PFSK-1 (cell line): Measurements from ENCODE around the gene MTUS2.

Source experiments
- FOXP2 ChIP-seq: optimal IDR thresholded peaks from 2 replicates; pipeline ENCODE3; 2011; ENCODE audit warnings: borderline replicate concordance, control low read depth, inconsistent platforms; ENCODE audit not compliant: insufficient read depth; ENCODE audit errors: extremely low read length, extremely low read depth
- POLR2AphosphoS5 ChIP-seq: IDR thresholded peaks from 2 replicates; pipeline ENCODE4 v1.6.1; 2012; ENCODE audit warnings: low read depth, mild to moderate bottlenecking, control low read depth, low read length, moderate library complexity
- SIN3A ChIP-seq: IDR thresholded peaks from 2 replicates; pipeline ENCODE4 v1.6.1; 2012; ENCODE audit warnings: mild to moderate bottlenecking, low read length, moderate library complexity, borderline replicate concordance; ENCODE audit not compliant: insufficient read depth
- TAF1 ChIP-seq: IDR thresholded peaks from 2 replicates; pipeline ENCODE4 v1.6.1; 2012; ENCODE audit warnings: low read length, control low read depth, borderline replicate concordance; ENCODE audit not compliant: insufficient read depth
- TF ChIP-seq, protein P1 (sequence below), 2 experiments: IDR thresholded peaks; 2 replicates each; pipeline versions ENCODE4 v1.6.1 to v1.8.0; 2011 to 2012; ENCODE audit warnings: low read depth in 2 of 2, low read length in 2 of 2, control low read depth in 1 of 2, inconsistent platforms in 1 of 2, mild to moderate bottlenecking in 1 of 2, moderate library complexity in 1 of 2; ENCODE audit not compliant: insufficient read depth in 1 of 2

DNA sequence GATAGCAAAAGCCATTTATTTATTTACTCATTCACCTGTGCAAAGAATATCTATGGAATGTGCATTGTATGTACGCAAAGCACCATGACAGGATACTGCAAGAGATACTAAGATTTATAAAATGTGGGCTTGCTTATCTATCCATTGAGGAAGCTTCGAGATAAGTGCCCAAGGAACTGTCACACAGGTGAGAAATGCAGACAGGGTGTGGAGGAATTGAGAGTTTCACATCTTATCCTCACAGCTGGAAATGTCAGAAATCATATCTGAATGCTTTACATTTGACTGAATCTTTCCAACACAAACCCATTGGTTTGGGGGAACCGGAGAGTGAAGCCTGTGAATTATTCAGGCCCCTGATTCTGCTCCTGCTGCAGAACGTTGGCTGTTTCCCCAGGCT lies 662.4 kb downstream of the MTUS2 start:
- TF ChIP-seq POLR2AphosphoS5 = no peak
- no peak for TF ChIP-seq FOXP2
- TF ChIP-seq TAF1 = no peak
- TF ChIP-seq, protein P1, sequence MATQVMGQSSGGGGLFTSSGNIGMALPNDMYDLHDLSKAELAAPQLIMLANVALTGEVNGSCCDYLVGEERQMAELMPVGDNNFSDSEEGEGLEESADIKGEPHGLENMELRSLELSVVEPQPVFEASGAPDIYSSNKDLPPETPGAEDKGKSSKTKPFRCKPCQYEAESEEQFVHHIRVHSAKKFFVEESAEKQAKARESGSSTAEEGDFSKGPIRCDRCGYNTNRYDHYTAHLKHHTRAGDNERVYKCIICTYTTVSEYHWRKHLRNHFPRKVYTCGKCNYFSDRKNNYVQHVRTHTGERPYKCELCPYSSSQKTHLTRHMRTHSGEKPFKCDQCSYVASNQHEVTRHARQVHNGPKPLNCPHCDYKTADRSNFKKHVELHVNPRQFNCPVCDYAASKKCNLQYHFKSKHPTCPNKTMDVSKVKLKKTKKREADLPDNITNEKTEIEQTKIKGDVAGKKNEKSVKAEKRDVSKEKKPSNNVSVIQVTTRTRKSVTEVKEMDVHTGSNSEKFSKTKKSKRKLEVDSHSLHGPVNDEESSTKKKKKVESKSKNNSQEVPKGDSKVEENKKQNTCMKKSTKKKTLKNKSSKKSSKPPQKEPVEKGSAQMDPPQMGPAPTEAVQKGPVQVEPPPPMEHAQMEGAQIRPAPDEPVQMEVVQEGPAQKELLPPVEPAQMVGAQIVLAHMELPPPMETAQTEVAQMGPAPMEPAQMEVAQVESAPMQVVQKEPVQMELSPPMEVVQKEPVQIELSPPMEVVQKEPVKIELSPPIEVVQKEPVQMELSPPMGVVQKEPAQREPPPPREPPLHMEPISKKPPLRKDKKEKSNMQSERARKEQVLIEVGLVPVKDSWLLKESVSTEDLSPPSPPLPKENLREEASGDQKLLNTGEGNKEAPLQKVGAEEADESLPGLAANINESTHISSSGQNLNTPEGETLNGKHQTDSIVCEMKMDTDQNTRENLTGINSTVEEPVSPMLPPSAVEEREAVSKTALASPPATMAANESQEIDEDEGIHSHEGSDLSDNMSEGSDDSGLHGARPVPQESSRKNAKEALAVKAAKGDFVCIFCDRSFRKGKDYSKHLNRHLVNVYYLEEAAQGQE (IDR thresholded peaks at IDR 0.05; ENCODE audit: insufficient read depth in 1 of 2, low read depth in 2 of 2, low read length in 2 of 2) = no peak
- TF ChIP-seq SIN3A = no peak
